HEK293 (cell line): ENCODE data around the gene SAMD14.

Source experiments
- FEZF1 ChIP-seq: fragments of 450-650 bp; formaldehyde crosslinking; IDR thresholded peaks from 2 replicates; pipeline ENCODE4 v1.5.1; 2016; ENCODE audit warnings: missing biosample characterization, missing genetic modification characterization
- GLI4 ChIP-seq: fragments of 450-650 bp; formaldehyde crosslinking; IDR thresholded peaks from 2 replicates; pipeline ENCODE4 v1.5.1; 2016; ENCODE audit warnings: missing biosample characterization, missing genetic modification characterization
- IKZF3 ChIP-seq: fragments of 450-650 bp; IDR thresholded peaks from 2 replicates; pipeline ENCODE4 v1.5.0; 2018; ENCODE audit warnings: missing biosample characterization, mild to moderate bottlenecking, missing genetic modification characterization, moderate library complexity
- PBX3 ChIP-seq: sonication (generic); formaldehyde crosslinking; IDR thresholded peaks from 2 replicates; pipeline ENCODE4 v1.8.1; 2022; ENCODE audit warnings: mild to moderate bottlenecking, moderate library complexity, missing genetic modification reagents
- RBAK ChIP-seq: fragments of 450-650 bp; formaldehyde crosslinking; IDR thresholded peaks from 2 replicates; pipeline ENCODE4 v1.5.1; 2016; ENCODE audit warnings: missing biosample characterization, missing genetic modification characterization
- REPIN1 ChIP-seq: fragments of 450-650 bp; formaldehyde crosslinking; IDR thresholded peaks from 2 replicates; pipeline ENCODE4 v1.5.1; 2017; ENCODE audit warnings: missing biosample characterization, missing genetic modification characterization, low read depth
- TSHZ1 ChIP-seq: fragments of 450-650 bp; formaldehyde crosslinking; IDR thresholded peaks from 2 replicates; pipeline ENCODE4 v1.5.1; 2016; ENCODE audit warnings: missing biosample characterization, missing genetic modification characterization, borderline replicate concordance
- YY1 ChIP-seq: fragments of 450-650 bp; formaldehyde crosslinking; IDR thresholded peaks from 2 replicates; pipeline ENCODE4 v1.5.1; 2018; ENCODE audit warnings: missing biosample characterization, missing genetic modification characterization
- ZBTB10 ChIP-seq: fragments of 450-650 bp; formaldehyde crosslinking; IDR thresholded peaks from 2 replicates; pipeline ENCODE4 v1.5.1; 2016; ENCODE audit warnings: missing biosample characterization, missing genetic modification characterization
- ZBTB17 ChIP-seq: fragments of 450-650 bp; formaldehyde crosslinking; IDR thresholded peaks from 2 replicates; pipeline ENCODE4 v1.5.1; 2016; ENCODE audit warnings: missing biosample characterization, missing genetic modification characterization
- ZBTB49 ChIP-seq: fragments of 450-650 bp; formaldehyde crosslinking; IDR thresholded peaks from 2 replicates; pipeline ENCODE4 v1.5.1; 2016; ENCODE audit warnings: missing biosample characterization, missing genetic modification characterization, low read depth
- ZBTB8A ChIP-seq: fragments of 450-650 bp; formaldehyde crosslinking; IDR thresholded peaks from 2 replicates; pipeline ENCODE4 v1.5.1; 2016; ENCODE audit warnings: missing biosample characterization, missing genetic modification characterization
- ZFP3 ChIP-seq: fragments of 450-650 bp; formaldehyde crosslinking; IDR thresholded peaks from 2 replicates; pipeline ENCODE4 v1.5.1; 2016; ENCODE audit warnings: low read depth, missing biosample characterization, missing genetic modification characterization
- ZNF10 ChIP-seq: fragments of 450-650 bp; formaldehyde crosslinking; IDR thresholded peaks from 2 replicates; pipeline ENCODE4 v1.5.1; 2017; ENCODE audit warnings: missing biosample characterization, missing genetic modification characterization
- ZNF19 ChIP-seq: fragments of 450-650 bp; formaldehyde crosslinking; IDR thresholded peaks from 2 replicates; pipeline ENCODE4; 2016; ENCODE audit warnings: missing biosample characterization, missing genetic modification characterization, low read depth
- ZNF366 ChIP-seq: fragments of 450-650 bp; formaldehyde crosslinking; conservative IDR thresholded peaks from 2 replicates; pipeline ENCODE4 v1.5.1; 2016; ENCODE audit warnings: missing biosample characterization, missing genetic modification characterization
- ZNF398 ChIP-seq: fragments of 450-650 bp; formaldehyde crosslinking; IDR thresholded peaks from 2 replicates; pipeline ENCODE4 v1.5.1; 2017; ENCODE audit warnings: missing biosample characterization, missing genetic modification characterization
- ZNF404 ChIP-seq: fragments of 450-650 bp; formaldehyde crosslinking; IDR thresholded peaks from 2 replicates; pipeline ENCODE4 v1.5.1; 2017; ENCODE audit warnings: missing biosample characterization, missing genetic modification characterization
- ZNF473 ChIP-seq: fragments of 450-650 bp; formaldehyde crosslinking; IDR thresholded peaks from 2 replicates; pipeline ENCODE4 v1.5.1; 2017; ENCODE audit warnings: missing biosample characterization, missing genetic modification characterization
- ZNF530 ChIP-seq: fragments of 450-650 bp; formaldehyde crosslinking; IDR thresholded peaks from 2 replicates; pipeline ENCODE4 v1.5.1; 2016; ENCODE audit warnings: low read depth, missing biosample characterization, missing genetic modification characterization
- ZNF639 ChIP-seq: fragments of 450-650 bp; formaldehyde crosslinking; IDR thresholded peaks from 2 replicates; pipeline ENCODE4 v1.5.1; 2016; ENCODE audit warnings: missing biosample characterization, missing genetic modification characterization
- ZNF677 ChIP-seq: fragments of 450-650 bp; IDR thresholded peaks from 2 replicates; pipeline ENCODE4 v1.5.0; 2018; ENCODE audit warnings: missing biosample characterization, mild to moderate bottlenecking, missing genetic modification characterization, moderate library complexity
- ZNF692 ChIP-seq: fragments of 450-650 bp; formaldehyde crosslinking; IDR thresholded peaks from 2 replicates; pipeline ENCODE4 v1.5.1; 2016; ENCODE audit warnings: missing biosample characterization, missing genetic modification characterization
- ZNF830 ChIP-seq: fragments of 450-650 bp; IDR thresholded peaks from 2 replicates; pipeline ENCODE4 v1.5.0; 2018; ENCODE audit warnings: missing biosample characterization, missing genetic modification characterization, low read depth, mild to moderate bottlenecking, moderate library complexity
- ZNF837 ChIP-seq: fragments of 450-650 bp; formaldehyde crosslinking; IDR thresholded peaks from 2 replicates; pipeline ENCODE4 v1.5.1; 2016; ENCODE audit warnings: missing biosample characterization, missing genetic modification characterization
- ZSCAN23 ChIP-seq: fragments of 450-650 bp; formaldehyde crosslinking; IDR thresholded peaks from 2 replicates; pipeline ENCODE4 v1.5.1; 2016; ENCODE audit warnings: missing biosample characterization, missing genetic modification characterization

SAMD14 gene

GRCh38 chr17:50100921-50101345 lies 29.0 kb downstream of the SAMD14 start (continued):
- 0 out of 2 replicates have a peak, but pooled peaks have one; percentile 33 for TF ChIP-seq ZNF366
- no peak for TF ChIP-seq RBAK (tag by site-specific recombination)
- no peak for TF ChIP-seq ZBTB49 (tag by site-specific recombination)
- TF ChIP-seq FEZF1 (tag by site-specific recombination): no peak
- no peak for TF ChIP-seq ZSCAN23 (tag by site-specific recombination)
- peak; percentile 31; the same call in 1 of the 2 replicates for TF ChIP-seq IKZF3 (tag by site-specific recombination)
- no peak for TF ChIP-seq ZBTB10 (tag by site-specific recombination)
- TF ChIP-seq REPIN1: no peak
- no peak for TF ChIP-seq ZNF473 (tag by site-specific recombination)
- TF ChIP-seq ZNF639 (tag by site-specific recombination): no peak
- no peak for TF ChIP-seq TSHZ1
- peak; percentile 39 for TF ChIP-seq ZNF10 (tag by site-specific recombination)
- TF ChIP-seq ZBTB17: peak; percentile 18; the same call in 1 of the 2 replicates
- TF ChIP-seq ZNF398: no peak
- TF ChIP-seq ZNF404 (tag by site-specific recombination): no peak
- TF ChIP-seq ZFP3 (tag by site-specific recombination): no peak
- TF ChIP-seq ZNF837: no peak
- peak; percentile 64 for TF ChIP-seq ZNF692 (tag by site-specific recombination)
- no peak for TF ChIP-seq YY1 (tag by site-specific recombination)
- no peak for TF ChIP-seq ZNF677 (tag by site-specific recombination)
- TF ChIP-seq ZNF830 (tag by site-specific recombination): no peak
- no peak for TF ChIP-seq ZBTB8A
- TF ChIP-seq ZNF19 (tag by site-specific recombination): no peak
- TF ChIP-seq ZNF530 (tag by site-specific recombination): no peak
- no peak for TF ChIP-seq GLI4 (tag by site-specific recombination)
- no peak for TF ChIP-seq PBX3 (CRISPR knock-in tag)
